CD8-positive, alpha-beta memory T cell (primary cell): ENCODE results near the gene CFAP68. TPM values are rescaled to one million over a fixed set of nuclear protein-coding genes. Genes with fewer than 3 reads are reported as not detected.
A peak's percentile ranks its signal among the peaks of the same experiment; 100 is the strongest.

ENCODE experiments used
- CTCF ChIA-PET: fragments of 350-600 bp; sonication (Branson Sonifier 250); formaldehyde crosslinking; loops from one replicate; lab custom pipeline; 2021; ENCODE audit warnings: antibody characterized with exemption; lab: Charles Lee
- POLR2A ChIA-PET: fragments of 350-600 bp; sonication (Branson Sonifier 250); formaldehyde crosslinking; loops from one replicate; lab custom pipeline; 2021; ENCODE audit warnings: antibody characterized with exemption; lab: Charles Lee
- DNase-seq, 5 donors: peaks; one replicate each; pipeline versions ENCODE4 v3.0.0 to v3.0.0-alpha.2; 2020 to 2022; ENCODE audit warnings: mixed read lengths in 1 of 5
- H3K27ac ChIP-seq: one replicate; pipeline ENCODE4 v1.7.0; 2013; ENCODE audit warnings: low read depth, mild to moderate bottlenecking, low read length, moderate library complexity
- H3K27me3 ChIP-seq: 2 replicates; pipeline ENCODE4 v1.7.0; 2013; ENCODE audit warnings: low read length, mild to moderate bottlenecking; ENCODE audit not compliant: insufficient read depth, poor library complexity, severe bottlenecking
- H3K36me3 ChIP-seq: 2 replicates; pipeline ENCODE4 v1.7.0; 2013; ENCODE audit warnings: mild to moderate bottlenecking, low read length, moderate library complexity; ENCODE audit not compliant: insufficient read depth
- H3K4me1 ChIP-seq: 2 replicates; pipeline ENCODE4 v1.7.0; 2013; ENCODE audit warnings: mild to moderate bottlenecking, low read length, moderate library complexity; ENCODE audit not compliant: insufficient read depth
- H3K4me3 ChIP-seq: 2 replicates; pipeline ENCODE4 v1.7.0; 2013; ENCODE audit warnings: mild to moderate bottlenecking, low read length
- H3K9me3 ChIP-seq: 2 replicates; pipeline ENCODE4 v1.7.0; 2013; ENCODE audit warnings: mild to moderate bottlenecking, low read length
- H3K27ac Mint-ChIP-seq, 8 donors: one replicate each; pipeline ENCODE4 v1.8.0; 2020 to 2021; ENCODE audit warnings: mixed read lengths in 8 of 8, mild to moderate bottlenecking in 6 of 8, inconsistent platforms in 3 of 8, moderate library complexity in 3 of 8
- H3K27me3 Mint-ChIP-seq, 2 donors: one replicate each; pipeline ENCODE4 v1.8.0; 2020 to 2021; ENCODE audit warnings: mixed read lengths in 2 of 2, mild to moderate bottlenecking in 1 of 2, moderate library complexity in 1 of 2
- H3K36me3 Mint-ChIP-seq, 3 donors: one replicate each; pipeline ENCODE4 v1.8.0; 2020 to 2021; ENCODE audit warnings: mixed read lengths in 3 of 3, inconsistent platforms in 1 of 3, mild to moderate bottlenecking in 1 of 3
- H3K4me1 Mint-ChIP-seq, 3 donors: one replicate each; pipeline ENCODE4 v1.8.0; 2020 to 2021; ENCODE audit warnings: mixed read lengths in 3 of 3, inconsistent platforms in 1 of 3, mild to moderate bottlenecking in 1 of 3
- H3K4me3 Mint-ChIP-seq, 7 donors: one replicate each; pipeline ENCODE4 v1.8.0; 2020 to 2021; ENCODE audit warnings: mixed read lengths in 7 of 7, mild to moderate bottlenecking in 6 of 7, moderate library complexity in 4 of 7, inconsistent platforms in 2 of 7
- H3K9me3 Mint-ChIP-seq, 5 donors: one replicate each; pipeline ENCODE4 v1.8.0; 2020 to 2022; ENCODE audit warnings: mixed read lengths in 5 of 5, mild to moderate bottlenecking in 3 of 5, moderate library complexity in 2 of 5, inconsistent platforms in 1 of 5
- polyA plus RNA-seq: library from polyadenylated mRNA; unstranded; fragments of 300-500 nt; fragmentation: Illumina TruSeq; gene quantifications from one replicate; pipeline ENCODE4 v1.2.3, GENCODE V29; 2021
- total RNA-seq, 2 experiments: library from RNA; stranded (reverse); gene quantifications; one replicate each; pipeline ENCODE4 v1.2.3, GENCODE V29; 2021

The CFAP68 gene
- total and polyA plus RNA-seq, 3 experiments from 2014 or later: 24.7 to 44.3 (median 36.7) TPM

DNA sequence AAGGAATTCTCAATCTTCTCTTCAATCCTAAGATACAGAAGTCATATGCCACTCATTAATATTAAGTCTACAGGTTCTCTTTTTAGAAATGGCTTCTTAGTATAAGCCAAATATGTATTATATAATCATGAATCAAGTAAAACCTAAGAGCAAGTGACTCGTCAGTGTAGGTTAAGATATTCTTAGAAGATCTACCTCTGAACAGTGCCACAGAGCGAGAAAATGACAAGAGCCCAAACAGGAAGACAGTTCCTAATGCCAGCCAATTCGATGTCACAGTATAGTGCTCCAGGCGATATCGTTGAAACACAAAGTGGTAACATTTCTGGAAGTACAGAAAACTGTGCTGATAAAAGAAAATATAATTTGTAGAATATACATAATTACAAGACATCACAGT, 41.3 kb upstream of the CFAP68 start:
- H3K27me3 Mint-ChIP-seq: no peaks in the 10 kb centered on the region
- H3K4me1 Mint-ChIP-seq: peaks cover 3 to 7% (median 7%) of the 10 kb centered on the region in 3 donors
- H3K36me3 ChIP-seq: no peaks in the 10 kb centered on the region
- H3K36me3 Mint-ChIP-seq: peaks cover 4 to 74% (median 16%) of the 10 kb centered on the region in 3 donors
- H3K27ac ChIP-seq: no peak overlapping the region
- no peaks in the 10 kb centered on the region for H3K27me3 ChIP-seq
- no peak for DNase-seq
- no peak overlapping the region for H3K4me3 ChIP-seq
- peak overlapping the region in 1 of 8 donors; percentile 46 for H3K27ac Mint-ChIP-seq
- H3K9me3 ChIP-seq: no peaks in the 10 kb centered on the region
- H3K4me3 Mint-ChIP-seq: no peak overlapping the region
- CTCF ChIA-PET: no interaction called here
- POLR2A ChIA-PET: no interaction called here
- H3K9me3 Mint-ChIP-seq: no peaks in the 10 kb centered on the region
- peaks cover 4% of the 10 kb centered on the region for H3K4me1 ChIP-seq

GRCh38 chr11:111840143-111840542, 39.2 kb upstream of the CFAP68 start:
- H3K27ac Mint-ChIP-seq: no peak overlapping the region
- Histone ChIP-seq H3K27ac (no peak overlapping the region), H3K4me3 (no peak overlapping the region), H3K4me1 (peaks cover 4% of the 10 kb centered on the region), H3K27me3 (no peaks in the 10 kb centered on the region), H3K36me3 (peaks cover 5% of the 10 kb centered on the region), H3K9me3 (no peaks in the 10 kb centered on the region)
- ChIA-PET CTCF (interaction anchor here (2.5 kb wide), 2 partner anchors 32 to 253 kb away, joined by 7 to 10 read pairs; partner anchors contain the start of gene ALG9), POLR2A (no interaction called here)
- DNase-seq: no peak
- H3K9me3 Mint-ChIP-seq: no peaks in the 10 kb centered on the region
- H3K4me3 Mint-ChIP-seq: no peak overlapping the region
- H3K27me3 Mint-ChIP-seq: no peaks in the 10 kb centered on the region
- peaks cover 4 to 73% (median 19%) of the 10 kb centered on the region in 3 donors for H3K36me3 Mint-ChIP-seq
- peaks cover 3 to 7% (median 7%) of the 10 kb centered on the region in 3 donors for H3K4me1 Mint-ChIP-seq

DNA sequence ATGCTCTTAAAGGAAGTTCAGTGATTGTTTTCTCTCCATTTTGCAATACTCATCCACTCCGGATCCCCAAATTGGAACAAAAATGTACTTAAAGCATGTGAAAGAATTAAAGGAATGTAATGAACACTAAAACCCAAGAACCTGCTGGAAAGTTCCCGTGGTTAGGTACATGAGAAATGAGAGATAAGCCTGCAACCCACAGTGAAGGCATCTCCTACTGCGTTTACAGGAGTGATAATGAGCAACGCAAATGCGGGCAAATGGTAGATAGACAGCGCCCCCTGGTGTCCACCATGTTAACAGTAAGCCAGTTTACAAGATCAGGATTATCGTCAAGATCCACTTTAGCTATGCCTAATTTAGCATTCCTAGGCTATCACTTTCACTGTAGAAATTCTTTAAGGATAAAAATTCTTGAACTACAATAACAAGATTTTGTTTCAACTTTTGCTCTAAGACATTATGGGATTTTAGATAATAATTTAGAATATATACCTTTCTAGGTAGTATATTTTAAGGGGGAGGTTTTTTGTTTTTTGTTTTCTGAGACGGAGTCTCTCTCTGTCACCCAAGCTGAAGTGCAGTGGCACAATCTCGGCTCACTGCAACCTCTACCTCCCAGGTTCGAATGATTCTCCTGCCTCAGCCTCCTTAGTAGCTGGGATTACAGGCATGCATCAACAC, 37.8 kb upstream of the CFAP68 start:
- ChIA-PET CTCF (interaction anchor here (0.6 to 2.6 kb wide), 15 partner anchors 15 to 279 kb away, joined by 3 to 10 read pairs (median 4); partner anchors contain the start of gene ALG9), POLR2A (no interaction called here)
- no peaks in the 10 kb centered on the region for H3K9me3 Mint-ChIP-seq
- Histone ChIP-seq H3K9me3 (no peaks in the 10 kb centered on the region), H3K4me3 (no peak overlapping the region), H3K4me1 (peaks cover 4% of the 10 kb centered on the region), H3K27ac (no peak overlapping the region), H3K36me3 (peaks cover 5% of the 10 kb centered on the region), H3K27me3 (no peaks in the 10 kb centered on the region)
- DNase-seq: peak; percentile 67 to 86 (median 77)
- H3K27me3 Mint-ChIP-seq: no peaks in the 10 kb centered on the region
- peak overlapping the region in 1 of 8 donors; percentile 70 for H3K27ac Mint-ChIP-seq
- H3K4me1 Mint-ChIP-seq: peaks cover 3 to 7% (median 7%) of the 10 kb centered on the region in 3 donors
- H3K36me3 Mint-ChIP-seq: peaks cover 4 to 73% (median 12%) of the 10 kb centered on the region in 3 donors
- no peak overlapping the region for H3K4me3 Mint-ChIP-seq

DNA sequence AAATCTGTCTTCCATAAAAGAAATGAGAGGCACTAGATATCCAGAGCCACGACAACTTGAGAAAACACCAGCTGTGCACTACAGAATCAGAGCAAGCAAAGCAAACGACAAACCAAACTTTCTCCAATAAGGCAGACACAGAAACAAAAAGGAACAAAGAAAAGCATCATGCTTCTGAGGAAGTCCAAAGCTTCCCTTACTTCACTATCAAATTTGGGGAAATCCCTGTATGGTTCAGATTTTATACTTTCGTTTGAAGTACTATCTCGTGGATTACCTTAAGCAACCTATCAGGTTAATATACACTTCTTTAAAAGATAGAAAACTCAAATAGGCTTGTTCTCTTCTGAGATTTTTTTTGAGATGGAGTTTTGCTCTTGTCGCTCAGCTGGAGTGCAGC, 35.7 kb upstream of the CFAP68 start:
- ChIA-PET POLR2A (no interaction called here), CTCF (interaction anchor here (0.6 to 2.6 kb wide), 4 partner anchors 8 to 256 kb away, joined by 3 to 6 read pairs (median 4); no protein-coding TSS in a partner anchor)
- DNase-seq: no peak
- H3K4me3 ChIP-seq: no peak overlapping the region
- peaks cover 0 to 74% (median 6%) of the 10 kb centered on the region in 3 donors for H3K36me3 Mint-ChIP-seq
- peaks cover 10% of the 10 kb centered on the region for H3K36me3 ChIP-seq
- H3K27me3 Mint-ChIP-seq: no peaks in the 10 kb centered on the region
- no peak overlapping the region for H3K27ac ChIP-seq
- peaks cover 4% of the 10 kb centered on the region for H3K4me1 ChIP-seq
- no peak overlapping the region for H3K4me3 Mint-ChIP-seq
- H3K27ac Mint-ChIP-seq: peak overlapping the region in 1 of 8 donors; percentile 2
- no peaks in the 10 kb centered on the region for H3K27me3 ChIP-seq
- H3K9me3 ChIP-seq: no peaks in the 10 kb centered on the region
- H3K4me1 Mint-ChIP-seq: peaks cover 3 to 7% (median 7%) of the 10 kb centered on the region in 3 donors
- no peaks in the 10 kb centered on the region for H3K9me3 Mint-ChIP-seq

GRCh38 chr11:111845276-111846028, 33.9 kb upstream of the CFAP68 start:
- Histone ChIP-seq H3K9me3 (no peaks in the 10 kb centered on the region), H3K4me1 (peaks cover 4% of the 10 kb centered on the region), H3K27ac (no peak overlapping the region), H3K36me3 (peaks cover 10% of the 10 kb centered on the region), H3K27me3 (no peaks in the 10 kb centered on the region), H3K4me3 (no peak overlapping the region)
- Mint-ChIP-seq H3K4me3 (no peak overlapping the region), H3K4me1 (peaks cover 3 to 7% (median 7%) of the 10 kb centered on the region in 3 donors), H3K36me3 (peaks cover 0 to 79% (median 13%) of the 10 kb centered on the region in 3 donors), H3K27me3 (no peaks in the 10 kb centered on the region), H3K9me3 (no peaks in the 10 kb centered on the region), H3K27ac (peak overlapping the region in 1 of 8 donors; percentile 61)
- ChIA-PET CTCF (no interaction called here), POLR2A (no interaction called here)
- DNase-seq: no peak

DNA sequence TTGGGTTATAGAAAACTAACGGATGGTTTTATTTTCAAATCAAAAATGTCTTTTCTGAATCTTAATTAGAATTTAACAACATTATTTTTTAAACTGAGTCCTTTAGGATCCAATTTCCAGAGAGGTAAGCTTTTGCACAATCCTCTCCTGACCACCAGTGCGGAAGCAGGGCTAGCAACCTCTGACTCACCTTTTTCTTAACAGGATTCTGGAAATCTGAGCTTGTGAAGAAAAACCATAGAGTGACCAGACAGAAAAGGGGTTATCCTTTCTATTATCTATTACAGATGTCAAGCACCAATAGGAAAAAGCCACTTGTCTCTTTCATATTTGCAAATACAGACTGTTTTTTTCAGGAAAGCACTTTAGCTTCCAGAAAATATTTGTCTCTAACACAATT, 33.3 kb upstream of the CFAP68 start:
- DNase-seq: no peak
- Mint-ChIP-seq H3K4me1 (peaks cover 3 to 6% (median 5%) of the 10 kb centered on the region in 3 donors), H3K4me3 (no peak overlapping the region), H3K27ac (peak overlapping the region in 1 of 8 donors; percentile 15), H3K9me3 (no peaks in the 10 kb centered on the region), H3K27me3 (no peaks in the 10 kb centered on the region), H3K36me3 (peaks cover 4 to 79% (median 13%) of the 10 kb centered on the region in 3 donors)
- H3K27ac ChIP-seq: no peak overlapping the region
- no peaks in the 10 kb centered on the region for H3K27me3 ChIP-seq
- ChIA-PET CTCF (no interaction called here), POLR2A (no interaction called here)
- peaks cover 3% of the 10 kb centered on the region for H3K4me1 ChIP-seq
- peaks cover 10% of the 10 kb centered on the region for H3K36me3 ChIP-seq
- no peak overlapping the region for H3K4me3 ChIP-seq
- no peaks in the 10 kb centered on the region for H3K9me3 ChIP-seq

DNA sequence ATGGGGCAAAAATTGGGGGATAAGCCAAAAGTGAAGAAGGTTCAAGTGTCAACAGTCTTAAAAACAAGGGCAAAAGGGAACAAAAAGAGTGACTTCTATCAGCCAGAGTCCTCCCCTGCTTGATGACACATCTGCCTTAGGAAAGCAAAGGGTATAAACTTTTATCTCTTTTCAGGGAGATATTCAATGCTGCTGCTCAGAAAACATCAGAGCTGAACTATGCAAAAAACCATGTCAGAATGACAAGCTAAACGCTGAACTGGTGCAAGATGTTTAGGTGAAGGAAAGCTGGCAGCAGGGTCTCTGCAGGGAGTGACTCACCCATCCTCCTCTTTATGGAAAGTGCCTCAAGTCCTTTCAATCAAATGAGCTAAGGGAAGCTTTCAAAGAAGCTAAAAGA, 32.7 kb upstream of the CFAP68 start:
- H3K9me3 Mint-ChIP-seq: no peaks in the 10 kb centered on the region
- H3K4me3 ChIP-seq: no peak overlapping the region
- H3K27me3 ChIP-seq: no peaks in the 10 kb centered on the region
- H3K27me3 Mint-ChIP-seq: no peaks in the 10 kb centered on the region
- DNase-seq: no peak
- H3K4me1 ChIP-seq: no peaks in the 10 kb centered on the region
- no peak overlapping the region for H3K4me3 Mint-ChIP-seq
- ChIA-PET CTCF (no interaction called here), POLR2A (no interaction called here)
- H3K9me3 ChIP-seq: no peaks in the 10 kb centered on the region
- peaks cover 13% of the 10 kb centered on the region for H3K36me3 ChIP-seq
- no peak overlapping the region for H3K27ac ChIP-seq
- no peaks in the 10 kb centered on the region for H3K4me1 Mint-ChIP-seq
- peaks cover 4 to 80% (median 13%) of the 10 kb centered on the region in 3 donors for H3K36me3 Mint-ChIP-seq
- H3K27ac Mint-ChIP-seq: peak overlapping the region in 4 of 8 donors; percentile 7 to 17 (median 13)

- Mint-ChIP-seq H3K4me1 (no peaks in the 10 kb centered on the region), H3K9me3 (no peaks in the 10 kb centered on the region), H3K27me3 (no peaks in the 10 kb centered on the region), H3K27ac (peak overlapping the region in 1 of 8 donors; percentile 71), H3K4me3 (no peak overlapping the region), H3K36me3 (peaks cover 4 to 85% (median 23%) of the 10 kb centered on the region in 3 donors)
- Histone ChIP-seq H3K27ac (no peak overlapping the region), H3K27me3 (no peaks in the 10 kb centered on the region), H3K4me3 (no peak overlapping the region), H3K4me1 (no peaks in the 10 kb centered on the region), H3K36me3 (peaks cover 23% of the 10 kb centered on the region), H3K9me3 (no peaks in the 10 kb centered on the region)
- ChIA-PET CTCF (interaction anchor here (1.1 kb wide), 1 partner anchor 26 kb away, joined by 3 read pairs; no protein-coding TSS in a partner anchor), POLR2A (no interaction called here)
- DNase-seq: no peak
Observed at GRCh38 chr11:111849631-111850030, 29.7 kb upstream of the CFAP68 start.
